GM23338 (cell line): ENCODE results near the gene XPOT. TPM values are rescaled to one million over a fixed set of nuclear protein-coding genes. Genes with fewer than 3 reads are reported as not detected.

ENCODE experiments used
- ATAC-seq: fragments of 200-7000 bp; cut with Tn5 transposase; 3 replicates; pipeline ENCODE4 v1.9.1; 2020
- DNase-seq: peaks from one replicate; pipeline ENCODE4 v3.0.0-alpha.2; 2015; ENCODE audit warnings: low spot score
- H2AFZ ChIP-seq: fragments of 200-600 bp; sonication (generic); 2 replicates; pipeline ENCODE4 v1.8.0; 2016; ENCODE audit warnings: antibody characterized with exemption, mild to moderate bottlenecking, moderate library complexity
- H3F3A ChIP-seq: fragments of 200-600 bp; sonication (generic); replicated peaks from 2 replicates; pipeline ENCODE4 v1.8.0; 2017; ENCODE audit warnings: antibody characterized with exemption, mixed run types, low read depth
- H3K27ac ChIP-seq: fragments of 200-600 bp; sonication (generic); 2 replicates; pipeline ENCODE4 v1.6.1; 2016; ENCODE audit warnings: low read depth
- H3K27me3 ChIP-seq: fragments of 200-600 bp; sonication (generic); 2 replicates; pipeline ENCODE4 v1.8.0; 2016; ENCODE audit warnings: mild to moderate bottlenecking, mixed run types, moderate library complexity; ENCODE audit not compliant: insufficient read depth
- H3K36me3 ChIP-seq: fragments of 200-600 bp; sonication (generic); 2 replicates; pipeline ENCODE4 v1.8.0; 2016; ENCODE audit warnings: mild to moderate bottlenecking; ENCODE audit not compliant: insufficient read depth
- H3K4me1 ChIP-seq: fragments of 200-600 bp; sonication (generic); 2 replicates; pipeline ENCODE4 v1.8.0; 2016; ENCODE audit warnings: mild to moderate bottlenecking, moderate library complexity; ENCODE audit not compliant: insufficient read depth
- H3K4me2 ChIP-seq: fragments of 200-600 bp; sonication (generic); 2 replicates; pipeline ENCODE4 v1.7.1; 2017; ENCODE audit warnings: mixed run types
- H3K4me3 ChIP-seq: fragments of 200-600 bp; sonication (generic); 2 replicates; pipeline ENCODE4 v1.6.1; 2016; ENCODE audit warnings: mixed run types
- H3K79me2 ChIP-seq: fragments of 200-600 bp; sonication (generic); replicated peaks from 2 replicates; pipeline ENCODE4 v1.8.0; 2017; ENCODE audit warnings: mild to moderate bottlenecking; ENCODE audit not compliant: insufficient read depth
- H3K9me2 ChIP-seq: fragments of 200-600 bp; sonication (generic); 2 replicates; pipeline ENCODE4 v1.8.0; 2017; ENCODE audit not compliant: insufficient read depth
- H4K20me1 ChIP-seq: fragments of 200-600 bp; sonication (generic); replicated peaks from 2 replicates; pipeline ENCODE4 v1.8.0; 2017; ENCODE audit warnings: mild to moderate bottlenecking; ENCODE audit not compliant: insufficient read depth
- H3K27ac Mint-ChIP-seq: 2 replicates; pipeline ENCODE4 v1.8.0; 2020; ENCODE audit warnings: inconsistent platforms, mild to moderate bottlenecking, moderate library complexity, mixed read lengths
- H3K27me3 Mint-ChIP-seq: 3 replicates; pipeline ENCODE4 v1.8.0; 2022; ENCODE audit warnings: low read depth, mild to moderate bottlenecking, moderate library complexity, mixed read lengths, inconsistent platforms; ENCODE audit not compliant: insufficient read depth, poor library complexity
- H3K36me3 Mint-ChIP-seq: 3 replicates; pipeline ENCODE4 v1.8.0; 2021; ENCODE audit warnings: low read depth, mild to moderate bottlenecking, inconsistent platforms, moderate library complexity, mixed read lengths
- H3K4me1 Mint-ChIP-seq: 3 replicates; pipeline ENCODE4 v1.8.0; 2020; ENCODE audit warnings: mild to moderate bottlenecking, inconsistent platforms, mixed read lengths
- H3K4me3 Mint-ChIP-seq: 3 replicates; pipeline ENCODE4 v1.8.0; 2021; ENCODE audit warnings: moderate library complexity, mild to moderate bottlenecking, inconsistent platforms, mixed read lengths
- H3K9me3 Mint-ChIP-seq: 3 replicates; pipeline ENCODE4 v1.8.0; 2020; ENCODE audit warnings: moderate library complexity, mild to moderate bottlenecking, inconsistent platforms, mixed read lengths
- CREB1 ChIP-seq: fragments of 250-450 bp; sonication (Bioruptor Pico); IDR thresholded peaks from 2 replicates; pipeline ENCODE4 v1.5.0; 2020; ENCODE audit warnings: low read depth, mild to moderate bottlenecking, moderate library complexity
- CTCF ChIP-seq, 2 experiments: fragments of 200-600 bp in 1 of 2; sonication (generic) in 1 of 2; conservative IDR thresholded peaks; 2 replicates each; pipeline versions ENCODE4 v1.5.1 to v1.6.1; 2016 to 2017; ENCODE audit warnings: antibody characterized with exemption in 2 of 2, low read depth in 2 of 2, mild to moderate bottlenecking in 2 of 2, moderate library complexity in 1 of 2
- ETS1 ChIP-seq: IDR thresholded peaks from 2 replicates; pipeline ENCODE4 v1.6.1; 2016; ENCODE audit warnings: antibody characterized with exemption
- EZH2 ChIP-seq: fragments of 200-600 bp; sonication (generic); IDR thresholded peaks from one replicate; pipeline ENCODE4 v1.8.0; 2017; ENCODE audit warnings: antibody characterized with exemption, mild to moderate bottlenecking, low read depth; ENCODE audit not compliant: unreplicated experiment
- EZH2phosphoT487 ChIP-seq: fragments of 200-600 bp; sonication (generic); IDR thresholded peaks from one replicate; pipeline ENCODE4 v1.8.1; 2018; ENCODE audit warnings: antibody characterized with exemption; ENCODE audit not compliant: unreplicated experiment
- JUNB ChIP-seq: IDR thresholded peaks from one replicate; pipeline ENCODE4 v1.6.1; 2016; ENCODE audit warnings: antibody characterized with exemption; ENCODE audit not compliant: unreplicated experiment
- NANOG ChIP-seq: IDR thresholded peaks from 2 replicates; pipeline ENCODE4 v1.6.1; 2016; ENCODE audit warnings: antibody characterized with exemption, borderline replicate concordance
- POLR2AphosphoS5 ChIP-seq: IDR thresholded peaks from 2 replicates; pipeline ENCODE4 v1.6.1; 2016; ENCODE audit warnings: antibody characterized with exemption, low read depth
- REST ChIP-seq: IDR thresholded peaks from one replicate; pipeline ENCODE4 v1.6.1; 2018; ENCODE audit warnings: antibody characterized with exemption; ENCODE audit not compliant: unreplicated experiment
- STAT1 ChIP-seq: IDR thresholded peaks from one replicate; pipeline ENCODE4 v1.6.1; 2016; ENCODE audit warnings: antibody characterized with exemption; ENCODE audit not compliant: unreplicated experiment
- ZNF114 ChIP-seq: fragments of 250-450 bp; sonication (Bioruptor Pico); IDR thresholded peaks from 2 replicates; pipeline ENCODE4 v1.5.0; 2020; ENCODE audit warnings: mild to moderate bottlenecking, moderate library complexity
- ZNF331 ChIP-seq: fragments of 250-450 bp; sonication (Bioruptor Pico); IDR thresholded peaks from 2 replicates; pipeline ENCODE4 v1.5.0; 2020; ENCODE audit warnings: low read depth, mild to moderate bottlenecking, moderate library complexity
- ZNF462 ChIP-seq: fragments of 250-450 bp; sonication (Bioruptor Pico); IDR thresholded peaks from 2 replicates; pipeline ENCODE4 v1.5.0; 2020; ENCODE audit warnings: mild to moderate bottlenecking, moderate library complexity
- polyA plus RNA-seq: library from polyadenylated mRNA; unstranded; fragments of >200 nt; fragmentation: Nextera tagmentation; extraction: Ambion mirVana; gene quantifications from 2 replicates; pipeline ENCODE4 v1.2.1, GENCODE V29; 2016
- total RNA-seq: library from RNA; depleted of rRNA; stranded (reverse); fragments of >200 nt; shearing (Covaris generic); gene quantifications from 2 replicates; pipeline ENCODE4 v1.2.3, GENCODE V29; 2014

Gene XPOT
- total and polyA plus RNA-seq, 2 experiments from 2014 or later = 58.7 to 145 TPM

- ATAC-seq = no peak
- Mint-ChIP-seq H3K4me3 (no peak overlapping the region), H3K36me3 (no peaks in the 10 kb centered on the region)
Observed at GRCh38 chr12:64389154-64389553, 15.0 kb upstream of the XPOT start.

More at GRCh38 chr12:64389154-64389553, 15.0 kb upstream of the XPOT start:
- Histone ChIP-seq H3K36me3 (no peaks in the 10 kb centered on the region), H3K79me2 (no peaks in the 10 kb centered on the region), H3K9me2 (peaks cover 3% of the 10 kb centered on the region; the same call in 1 of the 2 replicates), H3K27me3 (peaks cover 14% of the 10 kb centered on the region; the same call in 1 of the 2 replicates), H3K4me1 (peaks cover 3% of the 10 kb centered on the region; the same call in 1 of the 2 replicates), H3K27ac (no peak overlapping the region), H3K4me3 (no peak overlapping the region), H2AFZ (no peak overlapping the region), H4K20me1 (no peaks in the 10 kb centered on the region), H3K4me2 (no peak overlapping the region), H3F3A (peaks cover 7% of the 10 kb centered on the region)
- no peaks in the 10 kb centered on the region for H3K9me3 Mint-ChIP-seq
- DNase-seq = peak; percentile 31
- peaks cover 19% of the 10 kb centered on the region for H3K27me3 Mint-ChIP-seq
- H3K4me1 Mint-ChIP-seq = peaks cover 5% of the 10 kb centered on the region; the same call in 2 of the 3 replicates
- TF ChIP-seq JUNB (no peak), CTCF (conservative IDR thresholded peaks at IDR 0.05; ENCODE audit: low read depth in 2 of 2) (no peak), NANOG (no peak), ZNF462 (no peak), POLR2AphosphoS5 (no peak), ETS1 (no peak), ZNF114 (no peak), STAT1 (no peak), REST (no peak), CREB1 (CRISPR knock-in tag) (no peak), EZH2phosphoT487 (no peak), ZNF331 (CRISPR knock-in tag) (no peak), EZH2 (no peak)
- no peak overlapping the region for H3K27ac Mint-ChIP-seq
